ENCODE results near the gene IDH2. TPM values are rescaled to one million over a fixed set of nuclear protein-coding genes. Genes with fewer than 3 reads are reported as not detected.

The IDH2 gene
- total and polyA plus RNA-seq, 2 of the 13 experiments (the other 11 are each of a cell fraction or from before 2014, with no cell fraction given): 121 to 145 TPM

DNA sequence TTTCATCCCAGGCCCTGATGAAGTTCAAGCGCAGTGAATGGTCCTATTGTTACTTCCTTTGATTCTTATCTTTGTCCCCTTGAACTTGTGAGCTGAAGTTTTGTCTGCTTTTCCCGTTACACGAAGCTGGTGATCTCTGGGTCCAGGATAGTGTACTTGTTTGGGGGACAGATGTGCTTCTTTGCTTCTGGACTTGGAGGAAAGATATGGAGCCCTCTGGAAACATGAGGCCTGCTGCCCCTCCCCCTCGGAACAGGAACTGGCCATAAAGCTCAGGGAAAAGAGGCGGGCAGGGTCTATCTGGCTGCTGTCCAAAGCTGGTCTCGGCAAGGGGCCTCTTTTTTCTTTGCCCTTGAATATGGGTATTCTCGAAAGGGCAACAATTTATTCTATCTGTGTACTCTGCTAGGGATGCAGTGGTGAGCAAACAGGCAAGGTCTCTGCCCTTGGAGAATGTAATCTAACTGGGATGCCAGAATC is 47.6 kb downstream of the IDH2 start (continued):
- TF ChIP-seq, protein P1, sequence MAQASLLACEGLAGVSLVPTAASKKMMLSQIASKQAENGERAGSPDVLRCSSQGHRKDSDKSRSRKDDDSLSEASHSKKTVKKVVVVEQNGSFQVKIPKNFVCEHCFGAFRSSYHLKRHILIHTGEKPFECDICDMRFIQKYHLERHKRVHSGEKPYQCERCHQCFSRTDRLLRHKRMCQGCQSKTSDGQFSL (CRISPR knock-in tag; IDR thresholded peaks at IDR 0.05): no peak
- TF ChIP-seq, protein P2, sequence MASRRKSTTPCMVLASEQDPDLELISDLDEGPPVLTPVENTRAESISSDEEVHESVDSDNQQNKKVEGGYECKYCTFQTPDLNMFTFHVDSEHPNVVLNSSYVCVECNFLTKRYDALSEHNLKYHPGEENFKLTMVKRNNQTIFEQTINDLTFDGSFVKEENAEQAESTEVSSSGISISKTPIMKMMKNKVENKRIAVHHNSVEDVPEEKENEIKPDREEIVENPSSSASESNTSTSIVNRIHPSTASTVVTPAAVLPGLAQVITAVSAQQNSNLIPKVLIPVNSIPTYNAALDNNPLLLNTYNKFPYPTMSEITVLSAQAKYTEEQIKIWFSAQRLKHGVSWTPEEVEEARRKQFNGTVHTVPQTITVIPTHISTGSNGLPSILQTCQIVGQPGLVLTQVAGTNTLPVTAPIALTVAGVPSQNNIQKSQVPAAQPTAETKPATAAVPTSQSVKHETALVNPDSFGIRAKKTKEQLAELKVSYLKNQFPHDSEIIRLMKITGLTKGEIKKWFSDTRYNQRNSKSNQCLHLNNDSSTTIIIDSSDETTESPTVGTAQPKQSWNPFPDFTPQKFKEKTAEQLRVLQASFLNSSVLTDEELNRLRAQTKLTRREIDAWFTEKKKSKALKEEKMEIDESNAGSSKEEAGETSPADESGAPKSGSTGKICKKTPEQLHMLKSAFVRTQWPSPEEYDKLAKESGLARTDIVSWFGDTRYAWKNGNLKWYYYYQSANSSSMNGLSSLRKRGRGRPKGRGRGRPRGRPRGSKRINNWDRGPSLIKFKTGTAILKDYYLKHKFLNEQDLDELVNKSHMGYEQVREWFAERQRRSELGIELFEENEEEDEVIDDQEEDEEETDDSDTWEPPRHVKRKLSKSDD (CRISPR knock-in tag; IDR thresholded peaks at IDR 0.05; ENCODE audit: low read depth): no peak
- peak; percentile 73; the same call in 1 of the 2 replicates for TF ChIP-seq ZNF264 (CRISPR knock-in tag; IDR thresholded peaks at IDR 0.05)
- TF ChIP-seq ZNF143 (CRISPR knock-in tag; IDR thresholded peaks at IDR 0.05): no peak
- TF ChIP-seq, protein P3, sequence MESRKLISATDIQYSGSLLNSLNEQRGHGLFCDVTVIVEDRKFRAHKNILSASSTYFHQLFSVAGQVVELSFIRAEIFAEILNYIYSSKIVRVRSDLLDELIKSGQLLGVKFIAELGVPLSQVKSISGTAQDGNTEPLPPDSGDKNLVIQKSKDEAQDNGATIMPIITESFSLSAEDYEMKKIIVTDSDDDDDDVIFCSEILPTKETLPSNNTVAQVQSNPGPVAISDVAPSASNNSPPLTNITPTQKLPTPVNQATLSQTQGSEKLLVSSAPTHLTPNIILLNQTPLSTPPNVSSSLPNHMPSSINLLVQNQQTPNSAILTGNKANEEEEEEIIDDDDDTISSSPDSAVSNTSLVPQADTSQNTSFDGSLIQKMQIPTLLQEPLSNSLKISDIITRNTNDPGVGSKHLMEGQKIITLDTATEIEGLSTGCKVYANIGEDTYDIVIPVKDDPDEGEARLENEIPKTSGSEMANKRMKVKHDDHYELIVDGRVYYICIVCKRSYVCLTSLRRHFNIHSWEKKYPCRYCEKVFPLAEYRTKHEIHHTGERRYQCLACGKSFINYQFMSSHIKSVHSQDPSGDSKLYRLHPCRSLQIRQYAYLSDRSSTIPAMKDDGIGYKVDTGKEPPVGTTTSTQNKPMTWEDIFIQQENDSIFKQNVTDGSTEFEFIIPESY (CRISPR knock-in tag; IDR thresholded peaks at IDR 0.05): 0 out of 2 replicates have a peak, but pooled peaks have one; percentile 25
- TF ChIP-seq HIVEP1 (CRISPR knock-in tag; IDR thresholded peaks at IDR 0.05): no peak
- peak; percentile 61; the same call in 1 of the 2 replicates for TF ChIP-seq NFIC (IDR thresholded peaks at IDR 0.05; ENCODE audit: low read length)
- TF ChIP-seq, protein P4, sequence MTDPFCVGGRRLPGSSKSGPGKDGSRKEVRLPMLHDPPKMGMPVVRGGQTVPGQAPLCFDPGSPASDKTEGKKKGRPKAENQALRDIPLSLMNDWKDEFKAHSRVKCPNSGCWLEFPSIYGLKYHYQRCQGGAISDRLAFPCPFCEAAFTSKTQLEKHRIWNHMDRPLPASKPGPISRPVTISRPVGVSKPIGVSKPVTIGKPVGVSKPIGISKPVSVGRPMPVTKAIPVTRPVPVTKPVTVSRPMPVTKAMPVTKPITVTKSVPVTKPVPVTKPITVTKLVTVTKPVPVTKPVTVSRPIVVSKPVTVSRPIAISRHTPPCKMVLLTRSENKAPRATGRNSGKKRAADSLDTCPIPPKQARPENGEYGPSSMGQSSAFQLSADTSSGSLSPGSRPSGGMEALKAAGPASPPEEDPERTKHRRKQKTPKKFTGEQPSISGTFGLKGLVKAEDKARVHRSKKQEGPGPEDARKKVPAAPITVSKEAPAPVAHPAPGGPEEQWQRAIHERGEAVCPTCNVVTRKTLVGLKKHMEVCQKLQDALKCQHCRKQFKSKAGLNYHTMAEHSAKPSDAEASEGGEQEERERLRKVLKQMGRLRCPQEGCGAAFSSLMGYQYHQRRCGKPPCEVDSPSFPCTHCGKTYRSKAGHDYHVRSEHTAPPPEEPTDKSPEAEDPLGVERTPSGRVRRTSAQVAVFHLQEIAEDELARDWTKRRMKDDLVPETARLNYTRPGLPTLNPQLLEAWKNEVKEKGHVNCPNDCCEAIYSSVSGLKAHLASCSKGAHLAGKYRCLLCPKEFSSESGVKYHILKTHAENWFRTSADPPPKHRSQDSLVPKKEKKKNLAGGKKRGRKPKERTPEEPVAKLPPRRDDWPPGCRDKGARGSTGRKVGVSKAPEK (CRISPR knock-in tag; IDR thresholded peaks at IDR 0.05; ENCODE audit: borderline replicate concordance): no peak
- TF ChIP-seq SMARCC2 (IDR thresholded peaks at IDR 0.05): no peak
- TF ChIP-seq, protein P5, sequence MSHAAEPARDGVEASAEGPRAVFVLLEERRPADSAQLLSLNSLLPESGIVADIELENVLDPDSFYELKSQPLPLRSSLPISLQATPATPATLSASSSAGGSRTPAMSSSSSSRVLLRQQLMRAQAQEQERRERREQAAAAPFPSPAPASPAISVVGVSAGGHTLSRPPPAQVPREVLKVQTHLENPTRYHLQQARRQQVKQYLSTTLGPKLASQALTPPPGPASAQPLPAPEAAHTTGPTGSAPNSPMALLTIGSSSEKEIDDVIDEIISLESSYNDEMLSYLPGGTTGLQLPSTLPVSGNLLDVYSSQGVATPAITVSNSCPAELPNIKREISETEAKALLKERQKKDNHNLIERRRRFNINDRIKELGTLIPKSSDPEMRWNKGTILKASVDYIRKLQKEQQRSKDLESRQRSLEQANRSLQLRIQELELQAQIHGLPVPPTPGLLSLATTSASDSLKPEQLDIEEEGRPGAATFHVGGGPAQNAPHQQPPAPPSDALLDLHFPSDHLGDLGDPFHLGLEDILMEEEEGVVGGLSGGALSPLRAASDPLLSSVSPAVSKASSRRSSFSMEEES (CRISPR knock-in tag; IDR thresholded peaks at IDR 0.05): peak; percentile 36; the same call in 1 of the 2 replicates
- TF ChIP-seq, protein P6, sequence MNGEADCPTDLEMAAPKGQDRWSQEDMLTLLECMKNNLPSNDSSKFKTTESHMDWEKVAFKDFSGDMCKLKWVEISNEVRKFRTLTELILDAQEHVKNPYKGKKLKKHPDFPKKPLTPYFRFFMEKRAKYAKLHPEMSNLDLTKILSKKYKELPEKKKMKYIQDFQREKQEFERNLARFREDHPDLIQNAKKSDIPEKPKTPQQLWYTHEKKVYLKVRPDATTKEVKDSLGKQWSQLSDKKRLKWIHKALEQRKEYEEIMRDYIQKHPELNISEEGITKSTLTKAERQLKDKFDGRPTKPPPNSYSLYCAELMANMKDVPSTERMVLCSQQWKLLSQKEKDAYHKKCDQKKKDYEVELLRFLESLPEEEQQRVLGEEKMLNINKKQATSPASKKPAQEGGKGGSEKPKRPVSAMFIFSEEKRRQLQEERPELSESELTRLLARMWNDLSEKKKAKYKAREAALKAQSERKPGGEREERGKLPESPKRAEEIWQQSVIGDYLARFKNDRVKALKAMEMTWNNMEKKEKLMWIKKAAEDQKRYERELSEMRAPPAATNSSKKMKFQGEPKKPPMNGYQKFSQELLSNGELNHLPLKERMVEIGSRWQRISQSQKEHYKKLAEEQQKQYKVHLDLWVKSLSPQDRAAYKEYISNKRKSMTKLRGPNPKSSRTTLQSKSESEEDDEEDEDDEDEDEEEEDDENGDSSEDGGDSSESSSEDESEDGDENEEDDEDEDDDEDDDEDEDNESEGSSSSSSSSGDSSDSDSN (CRISPR knock-in tag; IDR thresholded peaks at IDR 0.05): peak; percentile 26; the same call in 1 of the 2 replicates
- no peak for TF ChIP-seq RAD51 (IDR thresholded peaks at IDR 0.05; ENCODE audit: borderline replicate concordance)
- TF ChIP-seq, protein P7, sequence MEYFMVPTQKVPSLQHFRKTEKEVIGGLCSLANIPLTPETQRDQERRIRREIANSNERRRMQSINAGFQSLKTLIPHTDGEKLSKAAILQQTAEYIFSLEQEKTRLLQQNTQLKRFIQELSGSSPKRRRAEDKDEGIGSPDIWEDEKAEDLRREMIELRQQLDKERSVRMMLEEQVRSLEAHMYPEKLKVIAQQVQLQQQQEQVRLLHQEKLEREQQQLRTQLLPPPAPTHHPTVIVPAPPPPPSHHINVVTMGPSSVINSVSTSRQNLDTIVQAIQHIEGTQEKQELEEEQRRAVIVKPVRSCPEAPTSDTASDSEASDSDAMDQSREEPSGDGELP (IDR thresholded peaks at IDR 0.05; ENCODE audit: borderline replicate concordance, low read depth): no peak
- TF ChIP-seq, protein P8, sequence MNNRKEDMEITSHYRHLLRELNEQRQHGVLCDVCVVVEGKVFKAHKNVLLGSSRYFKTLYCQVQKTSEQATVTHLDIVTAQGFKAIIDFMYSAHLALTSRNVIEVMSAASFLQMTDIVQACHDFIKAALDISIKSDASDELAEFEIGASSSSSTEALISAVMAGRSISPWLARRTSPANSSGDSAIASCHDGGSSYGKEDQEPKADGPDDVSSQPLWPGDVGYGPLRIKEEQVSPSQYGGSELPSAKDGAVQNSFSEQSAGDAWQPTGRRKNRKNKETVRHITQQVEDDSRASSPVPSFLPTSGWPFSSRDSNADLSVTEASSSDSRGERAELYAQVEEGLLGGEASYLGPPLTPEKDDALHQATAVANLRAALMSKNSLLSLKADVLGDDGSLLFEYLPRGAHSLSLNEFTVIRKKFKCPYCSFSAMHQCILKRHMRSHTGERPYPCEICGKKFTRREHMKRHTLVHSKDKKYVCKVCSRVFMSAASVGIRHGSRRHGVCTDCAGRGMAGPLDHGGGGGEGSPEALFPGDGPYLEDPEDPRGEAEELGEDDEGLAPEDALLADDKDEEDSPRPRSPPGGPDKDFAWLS (CRISPR knock-in tag; IDR thresholded peaks at IDR 0.05; ENCODE audit: borderline replicate concordance): no peak
